Astrocyte (in vitro differentiated cells and primary cell): ENCODE measurements around the gene CTNND2.

Source experiments
- EZH2 ChIP-seq: IDR thresholded peaks from 2 replicates; pipeline ENCODE4 v1.6.1; 2012; ENCODE audit warnings: mild to moderate bottlenecking, low read length, inconsistent platforms; ENCODE audit not compliant: insufficient read depth
- TF ChIP-seq, protein P1 (sequence below): IDR thresholded peaks from 2 replicates; pipeline ENCODE4 v1.5.1; 2011; ENCODE audit warnings: low read depth, mild to moderate bottlenecking, inconsistent platforms, low read length, moderate library complexity; ENCODE audit not compliant: insufficient read depth

- TF ChIP-seq, protein P1, sequence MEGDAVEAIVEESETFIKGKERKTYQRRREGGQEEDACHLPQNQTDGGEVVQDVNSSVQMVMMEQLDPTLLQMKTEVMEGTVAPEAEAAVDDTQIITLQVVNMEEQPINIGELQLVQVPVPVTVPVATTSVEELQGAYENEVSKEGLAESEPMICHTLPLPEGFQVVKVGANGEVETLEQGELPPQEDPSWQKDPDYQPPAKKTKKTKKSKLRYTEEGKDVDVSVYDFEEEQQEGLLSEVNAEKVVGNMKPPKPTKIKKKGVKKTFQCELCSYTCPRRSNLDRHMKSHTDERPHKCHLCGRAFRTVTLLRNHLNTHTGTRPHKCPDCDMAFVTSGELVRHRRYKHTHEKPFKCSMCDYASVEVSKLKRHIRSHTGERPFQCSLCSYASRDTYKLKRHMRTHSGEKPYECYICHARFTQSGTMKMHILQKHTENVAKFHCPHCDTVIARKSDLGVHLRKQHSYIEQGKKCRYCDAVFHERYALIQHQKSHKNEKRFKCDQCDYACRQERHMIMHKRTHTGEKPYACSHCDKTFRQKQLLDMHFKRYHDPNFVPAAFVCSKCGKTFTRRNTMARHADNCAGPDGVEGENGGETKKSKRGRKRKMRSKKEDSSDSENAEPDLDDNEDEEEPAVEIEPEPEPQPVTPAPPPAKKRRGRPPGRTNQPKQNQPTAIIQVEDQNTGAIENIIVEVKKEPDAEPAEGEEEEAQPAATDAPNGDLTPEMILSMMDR, result no peak
- TF ChIP-seq EZH2, result no peak
Observed at GRCh38 chr5:11733840-11734192, 170.4 kb downstream of the CTNND2 start.
